ENCODE results near the gene ROR2.

DNA sequence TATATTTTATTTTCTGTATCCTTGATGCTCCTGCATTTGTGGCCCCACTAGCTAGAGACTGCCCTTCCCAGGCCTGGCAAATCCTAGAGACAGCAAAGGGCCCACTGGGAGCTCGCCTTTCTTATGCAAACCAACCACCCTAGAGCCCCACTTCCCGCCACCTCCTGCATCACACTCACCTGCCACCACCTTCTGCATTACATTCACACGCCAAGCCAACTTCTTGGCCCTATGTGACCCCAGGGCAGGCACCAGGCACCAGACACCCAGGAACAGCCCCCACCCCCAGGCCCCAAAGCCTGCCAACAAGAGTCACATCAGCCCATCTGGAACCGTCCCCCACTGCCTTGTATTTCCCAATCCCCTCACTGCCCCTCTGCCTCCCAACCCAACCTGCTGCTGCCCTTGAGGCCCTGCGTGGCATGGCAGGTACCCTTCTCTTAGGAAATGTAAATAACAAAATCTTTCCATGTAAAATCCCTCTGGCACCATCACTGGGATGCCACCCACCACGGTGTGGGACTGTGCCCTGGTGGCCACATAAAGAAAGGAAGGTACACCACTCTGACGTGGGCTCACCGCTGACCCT is 22.0 kb downstream of the ROR2 start:
- TF ChIP-seq, protein P1, sequence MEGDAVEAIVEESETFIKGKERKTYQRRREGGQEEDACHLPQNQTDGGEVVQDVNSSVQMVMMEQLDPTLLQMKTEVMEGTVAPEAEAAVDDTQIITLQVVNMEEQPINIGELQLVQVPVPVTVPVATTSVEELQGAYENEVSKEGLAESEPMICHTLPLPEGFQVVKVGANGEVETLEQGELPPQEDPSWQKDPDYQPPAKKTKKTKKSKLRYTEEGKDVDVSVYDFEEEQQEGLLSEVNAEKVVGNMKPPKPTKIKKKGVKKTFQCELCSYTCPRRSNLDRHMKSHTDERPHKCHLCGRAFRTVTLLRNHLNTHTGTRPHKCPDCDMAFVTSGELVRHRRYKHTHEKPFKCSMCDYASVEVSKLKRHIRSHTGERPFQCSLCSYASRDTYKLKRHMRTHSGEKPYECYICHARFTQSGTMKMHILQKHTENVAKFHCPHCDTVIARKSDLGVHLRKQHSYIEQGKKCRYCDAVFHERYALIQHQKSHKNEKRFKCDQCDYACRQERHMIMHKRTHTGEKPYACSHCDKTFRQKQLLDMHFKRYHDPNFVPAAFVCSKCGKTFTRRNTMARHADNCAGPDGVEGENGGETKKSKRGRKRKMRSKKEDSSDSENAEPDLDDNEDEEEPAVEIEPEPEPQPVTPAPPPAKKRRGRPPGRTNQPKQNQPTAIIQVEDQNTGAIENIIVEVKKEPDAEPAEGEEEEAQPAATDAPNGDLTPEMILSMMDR (IDR thresholded peaks at IDR 0.05), result no peak
- TF ChIP-seq POLR2A (IDR thresholded peaks at IDR 0.05), result no peak
